Hematopoietic multipotent progenitor cell treated with erythropoietin and hydrocortisone succinate and interleukin-3 and kit ligand, for 6 days (in vitro differentiated cells): ENCODE measurements around the gene COL21A1.
"Not testable (repeated sequence)": the region's sequence is repeated elsewhere in the genome, so short reads cannot be mapped to it uniquely, and the experiment has no call there.

ENCODE experiments used
- DNase-seq: peaks from one replicate; pipeline ENCODE4 v3.0.0-alpha.2; 2015

The COL21A1 gene

DNA sequence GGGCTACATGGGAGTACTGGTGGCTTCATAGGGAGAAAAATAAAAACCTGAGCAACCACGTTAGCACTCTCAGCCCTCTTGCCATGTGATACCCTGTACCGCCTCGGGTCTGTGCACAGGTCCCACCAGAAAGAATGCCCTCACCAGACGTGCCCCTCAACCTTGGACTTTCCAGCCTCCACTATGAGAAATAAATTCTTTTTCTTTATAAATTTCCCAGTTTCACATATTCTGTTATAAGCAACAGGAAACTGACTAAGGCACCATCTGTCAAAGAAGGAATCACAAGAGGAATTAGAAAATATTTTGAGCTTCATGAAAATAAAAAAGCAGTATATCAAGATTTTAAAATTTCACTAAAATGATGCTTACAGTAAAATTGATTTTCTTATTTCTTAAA, 203.6 kb downstream of the COL21A1 start:
- DNase-seq = no peak

DNA sequence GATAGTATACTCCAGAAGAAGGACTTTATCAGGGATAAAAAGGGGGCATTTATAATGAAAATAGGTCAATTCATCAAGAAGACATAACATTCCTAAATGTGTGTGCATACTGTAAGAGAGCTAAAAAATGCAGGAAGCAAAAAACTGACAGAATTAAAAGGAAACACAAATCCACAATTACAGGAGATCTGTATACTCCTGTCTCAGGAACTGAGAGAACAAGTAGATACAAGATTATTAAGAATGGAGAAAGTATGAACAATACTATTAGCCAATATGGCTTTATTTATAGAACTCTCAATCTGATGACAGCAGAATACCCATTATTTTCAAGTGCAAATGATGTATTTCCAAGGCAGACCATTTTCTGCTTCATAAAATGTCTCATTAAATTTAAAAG, 204.3 kb downstream of the COL21A1 start:
- DNase-seq = no peak

DNA sequence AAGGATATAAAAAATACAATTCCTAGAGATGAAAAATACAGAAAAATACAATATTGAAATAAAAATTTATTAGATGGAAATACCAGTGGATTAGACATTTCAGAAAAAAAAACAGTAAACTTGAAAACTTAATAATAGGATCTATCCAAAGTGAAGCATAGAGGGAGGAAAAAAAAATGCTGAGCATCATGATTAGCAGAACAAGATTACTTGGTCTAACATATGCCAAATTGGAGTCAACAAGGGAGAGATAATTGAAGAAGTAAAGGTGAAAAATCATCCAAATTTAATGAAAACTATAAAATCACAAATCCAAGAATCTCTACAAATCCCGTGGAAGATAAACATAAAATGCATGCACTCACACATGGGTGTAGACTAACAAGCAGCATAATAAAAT, 205.8 kb downstream of the COL21A1 start:
- no peak for DNase-seq

GRCh38 chr6:56040889-56041301, 206.5 kb downstream of the COL21A1 start:
- DNase-seq = no peak

DNA sequence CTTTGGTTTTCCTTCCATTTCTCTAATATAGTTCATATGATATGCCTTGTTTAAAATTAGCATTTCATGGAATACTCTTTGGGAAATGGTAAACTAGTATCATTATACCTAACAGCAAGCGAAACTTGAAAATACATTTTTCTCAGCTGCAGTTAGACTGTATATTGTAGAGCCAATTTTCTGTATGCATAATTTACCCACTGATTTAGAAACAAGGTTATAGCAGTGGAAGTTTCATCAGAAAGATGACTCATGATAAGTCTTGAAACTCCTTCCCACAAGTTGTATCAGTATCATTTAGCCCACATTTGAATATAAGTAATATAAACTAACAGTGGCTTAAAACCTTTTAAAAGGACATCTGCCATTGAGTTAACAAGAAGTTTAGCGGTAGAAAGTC, 207.2 kb downstream of the COL21A1 start:
- no peak for DNase-seq

GRCh38 chr6:56038764-56039163, 208.6 kb downstream of the COL21A1 start:
- DNase-seq = no peak

DNA sequence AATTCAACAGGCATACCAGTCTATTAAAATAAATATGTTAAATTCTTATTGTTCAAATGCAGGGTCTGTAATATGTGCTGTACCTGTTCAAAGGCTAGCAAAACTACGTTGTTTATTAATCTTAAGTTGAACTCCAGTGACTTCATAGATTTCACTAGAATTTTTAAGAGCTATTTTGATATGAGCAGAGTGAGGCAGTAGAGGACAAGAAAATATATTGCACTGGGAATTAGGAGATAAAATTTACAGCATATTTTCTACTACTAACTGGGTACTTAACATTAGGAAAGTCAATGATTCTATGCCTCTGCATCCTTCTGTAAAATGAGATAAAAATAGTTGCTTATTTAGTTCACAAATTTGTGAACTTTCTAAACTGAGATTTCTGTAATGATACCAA, 209.8 kb downstream of the COL21A1 start:
- no peak for DNase-seq

GRCh38 chr6:56036916-56037600, 210.3 kb downstream of the COL21A1 start:
- DNase-seq = no peak

DNA sequence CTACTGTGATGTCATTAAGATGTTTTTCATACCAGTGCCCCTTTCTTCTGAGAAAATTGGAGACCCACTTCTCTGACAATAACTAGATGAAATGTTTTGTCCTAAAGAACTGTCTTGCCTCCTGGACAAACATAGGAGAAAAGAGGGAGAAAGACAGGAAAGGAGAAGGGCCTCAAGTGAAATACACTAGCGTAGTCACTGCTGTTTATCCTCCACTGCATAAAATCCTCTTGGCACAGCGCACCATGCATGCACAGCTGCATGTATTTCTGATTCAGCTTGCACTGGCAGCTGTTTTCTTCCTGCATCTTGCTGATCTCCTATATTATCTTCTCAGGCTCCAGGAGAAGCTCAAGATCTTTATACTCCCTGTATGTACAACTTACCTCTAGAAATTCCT, 214.0 kb downstream of the COL21A1 start:
- no peak for DNase-seq

- DNase-seq = no peak
Measured at GRCh38 chr6:56032715-56033260, 214.6 kb downstream of the COL21A1 start.

- DNase-seq = no peak
Measured at GRCh38 chr6:56027865-56028264, 219.5 kb downstream of the COL21A1 start.

DNA sequence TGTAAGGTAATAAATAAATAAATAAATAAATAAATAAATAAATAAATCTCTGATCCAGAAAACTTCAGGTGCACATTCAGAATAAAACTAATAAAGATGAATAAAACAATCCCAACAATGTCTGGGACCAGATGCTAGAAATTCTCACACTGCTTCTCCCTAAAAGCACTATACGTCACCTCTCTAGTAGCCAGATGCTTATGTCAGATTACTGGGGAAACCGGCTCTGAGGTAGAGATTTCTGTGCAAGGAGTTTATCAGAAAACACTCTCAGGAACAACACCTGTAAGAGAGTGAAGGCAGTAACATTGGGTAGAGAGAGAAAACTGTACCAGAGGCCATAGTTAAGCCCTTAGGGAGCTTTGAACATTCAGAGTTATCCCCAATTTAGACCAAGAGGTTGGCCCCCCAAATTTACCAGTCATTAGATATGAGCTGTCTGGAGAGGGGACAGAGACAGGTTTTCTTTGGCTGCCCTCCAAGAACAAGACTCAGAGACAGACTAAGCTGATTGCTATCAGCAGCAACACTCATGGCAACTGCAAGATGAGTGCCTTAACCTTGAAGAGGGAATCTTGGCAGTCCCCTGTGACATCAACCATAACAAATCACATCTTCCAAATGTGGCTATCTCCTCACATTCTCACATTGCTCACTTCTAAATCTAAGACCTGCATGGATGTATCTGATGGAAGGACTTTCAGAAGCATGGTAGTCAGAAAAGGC, 220.8 kb downstream of the COL21A1 start:
- DNase-seq = peak; percentile 2

DNA sequence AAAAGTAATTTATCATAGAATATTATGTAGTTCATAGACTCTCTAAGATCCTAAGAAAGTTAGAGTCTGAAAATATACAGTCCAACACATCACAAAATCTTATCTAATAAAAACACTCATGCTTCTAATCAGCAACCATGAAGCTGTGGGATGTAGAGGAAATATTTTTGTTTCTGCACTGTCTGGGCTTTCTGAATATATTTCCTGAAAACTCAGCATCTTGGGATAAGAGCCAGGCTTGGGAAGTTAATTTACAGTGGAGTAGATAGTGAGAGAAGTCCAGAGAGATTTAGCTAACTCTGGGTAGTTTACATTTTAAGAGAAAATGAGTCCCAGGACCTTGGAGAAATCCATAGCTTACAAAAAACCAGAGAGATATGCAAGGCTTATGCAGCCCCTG, 221.6 kb downstream of the COL21A1 start:
- DNase-seq = no peak

- DNase-seq = no peak
Measured at GRCh38 chr6:56024931-56025330, 222.4 kb downstream of the COL21A1 start.

GRCh38 chr6:56023829-56024228, 223.6 kb downstream of the COL21A1 start:
- no peak for DNase-seq

DNA sequence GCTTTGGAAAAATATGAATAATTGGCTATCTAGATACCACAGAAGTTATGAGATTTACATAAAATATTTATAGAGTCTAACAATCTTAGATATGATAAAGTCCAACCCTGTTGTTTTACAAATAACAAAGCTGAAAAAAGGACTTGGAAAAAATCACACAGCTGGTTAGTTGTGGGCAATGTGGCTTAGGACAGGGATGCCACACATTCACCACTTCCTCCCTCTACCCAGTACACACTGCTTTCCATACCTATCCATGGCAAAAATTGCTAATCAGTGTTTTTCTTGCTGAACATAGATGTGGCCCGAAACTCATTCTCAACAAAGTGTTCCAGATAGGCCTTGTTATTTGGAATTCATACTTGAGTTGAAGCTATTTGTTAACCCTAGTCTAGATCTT, 224.7 kb downstream of the COL21A1 start:
- no peak for DNase-seq

DNA sequence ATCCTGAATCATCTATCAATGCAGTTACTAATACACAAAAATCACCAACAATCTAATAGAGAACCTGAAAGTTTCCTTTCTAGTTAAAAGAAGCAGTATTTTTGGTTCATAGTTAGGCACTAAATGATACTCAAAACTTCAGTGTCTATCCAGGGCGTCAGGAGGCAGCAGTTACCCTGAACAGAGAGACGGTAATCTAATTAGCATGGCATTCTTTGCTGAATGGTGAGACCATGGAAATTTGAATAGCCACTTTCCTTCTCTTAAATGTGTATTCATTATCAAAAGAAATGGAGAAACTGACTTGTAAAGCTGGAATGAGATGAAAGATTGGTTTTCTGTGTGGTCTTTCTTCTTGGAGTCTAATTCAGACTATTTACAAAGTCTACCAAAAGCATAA, 225.4 kb downstream of the COL21A1 start:
- no peak for DNase-seq

- DNase-seq = no peak
Measured at GRCh38 chr6:56019973-56020372, 227.4 kb downstream of the COL21A1 start.

GRCh38 chr6:56017198-56017597, 230.2 kb downstream of the COL21A1 start:
- DNase-seq = no peak

- not testable (repeated sequence) for DNase-seq
Measured at GRCh38 chr6:56014039-56014438, 233.3 kb downstream of the COL21A1 start.

DNA sequence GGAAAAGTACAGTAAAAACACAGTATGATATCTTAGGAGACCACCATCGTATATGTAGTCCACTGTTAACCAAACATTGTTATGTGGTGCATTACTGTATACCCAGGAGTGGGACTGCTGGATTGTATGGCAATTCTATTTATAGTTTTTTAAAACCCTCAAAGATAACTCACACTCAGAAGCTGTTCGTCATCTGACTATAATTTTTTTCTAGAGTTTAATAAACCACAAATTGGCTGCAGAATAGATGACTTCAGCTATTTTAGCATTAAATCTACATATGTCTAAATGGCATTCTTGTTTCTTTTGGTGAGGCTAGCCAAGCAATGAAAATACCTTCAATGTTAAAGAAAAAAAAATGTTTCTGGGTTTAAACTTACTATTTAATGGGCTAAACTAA, 237.7 kb downstream of the COL21A1 start:
- no peak for DNase-seq
